ENCODE data around the gene DNHD1.

Gene DNHD1, protein sequence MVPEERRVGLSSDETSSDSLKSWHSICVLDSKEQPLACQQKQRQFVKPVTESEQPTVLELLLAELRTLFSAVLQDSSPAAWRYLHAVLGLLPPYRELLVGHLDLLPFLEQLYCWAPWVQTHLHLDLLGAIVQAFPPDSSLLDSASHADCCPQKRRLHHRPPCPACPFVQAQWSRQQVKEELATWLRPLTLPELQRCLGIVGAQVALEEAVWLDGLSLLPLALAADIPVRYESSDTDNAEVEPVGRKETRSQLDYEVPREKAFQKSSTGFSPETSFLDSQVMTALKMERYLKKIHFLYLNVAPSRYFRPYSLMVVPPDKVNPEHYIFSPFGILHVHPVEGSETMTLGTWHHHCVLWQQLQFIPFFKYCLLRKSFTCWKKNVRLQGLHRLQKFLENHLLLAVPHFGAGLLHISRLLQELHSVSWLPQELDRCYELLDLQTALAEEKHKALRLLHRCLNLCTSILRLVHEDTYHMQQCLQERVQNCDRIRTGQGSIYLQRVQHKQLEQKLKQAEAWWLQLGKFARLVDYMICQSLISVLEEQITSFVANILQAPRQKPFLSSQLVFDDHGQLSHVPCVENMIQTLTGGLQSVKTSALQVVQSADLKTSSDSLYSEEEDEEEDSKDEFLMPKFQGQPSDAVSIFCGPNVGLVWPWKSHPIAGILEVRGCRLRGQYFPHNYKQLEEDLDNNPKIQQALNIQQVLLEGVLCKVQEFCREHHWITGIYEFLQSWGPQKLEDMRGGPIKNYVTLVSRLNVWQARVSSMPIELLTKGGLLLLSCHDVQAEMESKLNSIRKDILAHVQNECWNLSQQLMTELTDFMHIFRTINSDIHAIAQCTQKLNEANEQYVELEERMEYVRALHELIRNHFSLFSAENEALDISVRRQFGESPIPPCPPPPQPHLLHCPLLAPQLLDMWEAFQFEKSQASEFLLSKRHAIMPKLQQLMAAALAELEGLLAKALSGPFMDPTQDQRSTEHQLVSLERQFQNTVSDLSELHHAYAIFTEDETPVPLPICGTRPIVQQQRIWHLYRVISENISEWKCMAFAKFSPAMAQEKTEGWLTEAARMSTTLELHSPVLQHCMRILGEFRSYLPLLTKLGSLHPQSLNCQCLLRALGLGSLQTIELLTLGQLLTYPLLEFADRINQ (N-terminal part only)

DNA sequence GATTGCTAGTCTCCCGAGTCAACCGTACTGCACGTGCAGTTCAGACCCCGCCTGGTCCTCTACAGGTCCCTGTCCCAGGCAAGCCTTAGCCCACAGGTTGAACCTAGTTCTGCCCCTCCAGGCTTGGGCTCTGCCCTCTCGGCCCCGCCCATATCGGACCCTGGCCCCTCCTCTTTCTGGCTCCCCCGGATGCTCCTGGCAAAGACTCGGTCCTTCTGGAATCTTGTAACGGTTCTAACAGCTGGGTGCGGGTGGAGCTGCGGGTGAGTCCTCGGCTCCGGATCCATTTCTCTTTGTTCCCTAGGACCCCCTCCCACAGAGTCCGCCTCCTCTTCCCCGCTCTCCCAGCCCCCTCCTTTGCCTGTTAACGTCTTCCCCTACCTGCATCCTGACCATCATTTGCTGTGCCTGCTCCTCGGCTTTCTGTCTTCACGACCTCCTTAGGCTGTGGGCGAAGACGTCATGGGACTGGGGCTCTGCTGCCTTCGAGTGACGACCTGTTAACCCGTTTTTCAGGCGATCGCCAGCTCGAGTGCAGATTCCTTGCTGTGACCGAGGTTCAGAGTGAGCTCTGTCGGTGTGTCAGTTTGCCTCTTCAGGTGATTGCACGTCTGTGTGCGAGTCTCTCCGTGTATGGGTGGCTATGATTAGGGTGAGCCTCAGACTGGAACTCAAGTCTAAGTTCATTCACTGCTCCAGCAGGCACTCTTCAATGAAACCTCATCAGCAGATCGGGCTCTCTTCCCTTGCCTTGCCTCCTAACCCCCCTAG is at the start of gene DNHD1:
Gene DNHD1, plus strand, starts transcription at position 212 of the 771 bp plus-strand sequence. CDS start 936 bp downstream, outside the sequence.
- H3K4me3 Mint-ChIP-seq = no peak within 1 kb of the TSS
- ATAC-seq (no peak), DNase-seq (no peak)
- H3K4me1 Mint-ChIP-seq = peaks cover 6% of the 10 kb centered on the region
- H3K27ac Mint-ChIP-seq = no peak within 1 kb of the TSS
- H3K27me3 Mint-ChIP-seq = no peaks in the 10 kb centered on the region
- H3K9me3 Mint-ChIP-seq = no peaks in the 10 kb centered on the region

DNA sequence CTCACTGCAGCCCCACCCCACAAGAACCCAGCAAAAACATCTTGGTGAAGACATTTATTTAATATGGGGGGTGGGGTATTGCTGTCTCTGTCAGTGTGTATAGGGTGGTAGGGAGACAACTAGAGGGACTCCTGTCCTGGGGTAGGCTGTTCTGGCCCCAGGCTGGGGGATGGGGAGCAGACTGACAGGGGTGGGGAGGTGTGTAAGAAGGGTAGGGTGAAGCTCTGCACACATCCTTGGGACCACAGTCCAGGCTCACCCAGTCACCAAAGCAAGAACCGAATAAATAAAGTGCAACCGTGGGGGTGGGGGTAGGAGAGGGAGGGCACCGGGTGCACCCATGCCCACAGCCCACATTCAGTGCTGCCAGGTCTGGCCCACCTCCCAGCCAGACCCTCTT is 48.5 kb upstream of the DNHD1 start:
- Mint-ChIP-seq H3K27ac (no peak overlapping the region), H3K27me3 (no peaks in the 10 kb centered on the region), H3K4me3 (no peak overlapping the region), H3K4me1 (no peaks in the 10 kb centered on the region), H3K9me3 (no peaks in the 10 kb centered on the region)
- ATAC-seq (peak; percentile 54), DNase-seq (no peak)

DNA sequence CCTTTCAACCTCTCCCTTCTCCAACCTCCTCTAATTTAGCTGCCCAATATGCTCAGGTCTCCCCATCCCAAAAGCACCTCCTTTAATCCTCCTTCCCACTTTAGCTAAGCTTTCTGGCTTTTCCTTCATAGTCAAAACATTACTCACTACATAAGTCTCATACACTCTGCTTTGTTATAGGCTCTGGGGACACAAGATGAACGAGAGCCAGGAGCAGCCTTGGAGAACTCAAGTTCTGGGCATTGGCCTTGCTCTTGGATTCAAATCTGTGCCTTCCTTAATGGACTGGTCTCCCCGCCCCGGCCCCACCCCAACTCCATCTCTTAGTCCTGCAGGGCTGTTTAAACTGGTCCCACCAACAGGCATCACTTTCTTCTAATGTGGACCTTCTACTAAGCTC is 44.9 kb upstream of the DNHD1 start:
- no peaks in the 10 kb centered on the region for H3K27me3 Mint-ChIP-seq
- H3K4me3 Mint-ChIP-seq = no peak overlapping the region
- no peaks in the 10 kb centered on the region for H3K4me1 Mint-ChIP-seq
- H3K27ac Mint-ChIP-seq = no peak overlapping the region
- H3K9me3 Mint-ChIP-seq = no peaks in the 10 kb centered on the region
- DNase-seq (no peak), ATAC-seq (no peak)

DNA sequence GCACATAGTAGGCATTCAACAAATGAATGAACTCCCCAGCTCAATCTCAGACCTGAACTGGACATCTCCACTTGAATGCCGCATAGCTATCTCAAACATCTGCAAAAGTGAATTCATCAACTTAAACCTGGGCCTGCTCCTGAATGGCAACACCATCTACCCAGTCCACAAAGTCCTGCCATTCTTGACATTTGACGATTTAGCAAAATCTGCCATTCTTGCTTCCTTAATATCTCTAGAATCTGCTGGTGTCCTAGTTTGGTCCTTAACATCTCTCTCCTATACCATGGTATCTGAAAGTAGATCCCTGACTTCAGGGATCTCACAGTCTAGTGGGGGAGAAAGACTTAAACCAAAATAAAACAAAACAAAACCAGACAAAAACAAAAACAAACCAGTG is 43.9 kb upstream of the DNHD1 start:
- Mint-ChIP-seq H3K27ac (no peak overlapping the region), H3K27me3 (no peaks in the 10 kb centered on the region), H3K4me3 (no peak overlapping the region), H3K4me1 (no peaks in the 10 kb centered on the region), H3K9me3 (no peaks in the 10 kb centered on the region)
- no peak for DNase-seq
- ATAC-seq = no peak

DNA sequence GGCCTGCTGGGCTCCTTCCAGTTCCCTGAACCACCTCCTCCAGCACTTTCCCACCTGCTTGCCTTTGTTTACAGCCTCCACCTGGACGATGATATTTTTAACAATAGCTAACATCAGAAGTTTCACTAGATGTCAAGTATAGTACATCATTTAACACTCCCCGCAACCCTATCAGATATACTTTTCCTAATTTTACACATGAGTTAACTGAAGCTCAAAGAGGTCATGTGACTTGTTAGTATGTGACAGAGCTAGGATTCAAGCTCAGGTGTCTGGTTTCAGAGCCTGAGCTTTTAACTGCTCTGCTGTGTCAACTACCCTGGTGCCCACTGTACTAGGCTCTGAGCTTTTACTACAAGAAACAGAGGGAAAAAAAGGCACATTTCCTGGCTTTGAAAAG is 42.0 kb upstream of the DNHD1 start:
- DNase-seq (no peak), ATAC-seq (no peak)
- Mint-ChIP-seq H3K9me3 (no peaks in the 10 kb centered on the region), H3K4me3 (no peak overlapping the region), H3K27ac (no peak overlapping the region), H3K4me1 (no peaks in the 10 kb centered on the region), H3K27me3 (no peaks in the 10 kb centered on the region)

DNA sequence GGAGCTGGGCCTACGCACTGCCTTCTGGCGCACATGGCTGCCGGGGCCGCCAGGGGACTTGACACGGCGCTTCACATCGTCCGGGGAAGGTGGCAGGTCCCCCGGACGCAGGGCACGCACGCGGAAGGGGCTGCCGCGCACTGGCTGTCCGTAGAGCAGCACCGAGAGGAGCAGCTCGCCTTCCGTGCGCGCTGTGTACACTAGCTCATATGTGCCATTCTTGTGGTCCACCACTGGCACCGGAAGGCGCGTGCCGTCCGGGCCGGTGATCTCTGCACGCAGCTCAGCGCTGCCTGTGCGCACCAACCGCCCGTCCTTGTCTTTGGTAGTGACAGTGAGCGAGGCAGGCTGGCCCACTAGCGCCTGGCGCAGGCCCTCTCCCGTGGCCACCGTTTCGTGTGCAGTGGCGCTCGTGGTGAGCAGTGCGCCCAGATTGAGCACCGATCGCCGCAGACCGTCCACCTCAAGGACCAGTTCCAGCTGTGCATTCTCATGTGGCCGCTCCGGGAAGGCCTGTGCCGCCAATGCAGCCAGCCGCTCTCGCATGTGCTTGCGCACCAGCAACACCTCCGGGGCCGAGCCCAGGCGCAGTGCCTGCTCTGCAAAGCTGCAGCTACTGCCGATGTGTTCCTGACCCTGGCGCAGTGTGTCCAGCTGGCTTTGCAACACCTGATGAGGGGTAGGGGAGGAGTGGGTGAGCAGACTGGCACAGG is 40.6 kb upstream of the DNHD1 start:
- peak; percentile 36 for ATAC-seq
- H3K27me3 Mint-ChIP-seq = no peaks in the 10 kb centered on the region
- no peak overlapping the region for H3K27ac Mint-ChIP-seq
- no peak for DNase-seq
- H3K4me3 Mint-ChIP-seq = no peak overlapping the region
- H3K9me3 Mint-ChIP-seq = no peaks in the 10 kb centered on the region
- no peaks in the 10 kb centered on the region for H3K4me1 Mint-ChIP-seq

DNA sequence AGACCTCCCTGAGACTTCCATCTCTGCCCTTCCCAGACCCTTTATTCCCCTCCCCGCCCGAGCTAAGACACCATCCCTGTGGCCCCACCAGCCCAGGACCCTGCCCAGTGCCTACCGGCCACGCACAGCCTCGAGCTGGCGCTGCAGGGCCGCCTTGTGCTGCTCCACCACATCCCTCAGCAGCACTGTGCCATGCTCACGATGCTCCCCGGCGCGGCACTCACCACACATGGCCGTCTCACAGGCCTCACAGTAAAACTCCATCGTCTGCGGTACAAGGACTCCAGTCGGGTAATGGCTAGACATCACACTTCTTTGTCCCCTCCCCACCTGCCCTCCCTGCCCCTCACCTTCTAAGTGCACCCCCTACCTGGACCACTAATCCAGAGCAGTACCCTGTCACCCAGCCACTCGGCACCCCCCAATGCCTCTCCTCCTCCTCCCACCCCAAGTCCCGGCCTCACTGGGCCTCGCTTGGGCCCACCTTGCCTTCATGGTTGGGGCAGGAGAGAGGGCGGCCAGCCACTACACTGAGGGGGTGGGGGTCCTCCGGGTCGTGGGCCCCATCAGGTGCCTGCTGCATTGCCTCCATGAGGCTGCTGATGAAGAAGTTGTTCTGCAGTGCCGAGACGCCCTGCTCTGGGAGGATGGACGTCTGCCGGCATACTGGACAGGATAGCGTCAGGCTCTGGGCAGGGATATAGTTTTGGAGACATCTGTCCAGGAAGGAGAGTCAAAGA is 39.3 kb upstream of the DNHD1 start:
- Mint-ChIP-seq H3K27me3 (no peaks in the 10 kb centered on the region), H3K4me3 (no peak overlapping the region), H3K4me1 (no peaks in the 10 kb centered on the region), H3K9me3 (no peaks in the 10 kb centered on the region), H3K27ac (no peak overlapping the region)
- ATAC-seq (peak; percentile 35), DNase-seq (no peak)

DNA sequence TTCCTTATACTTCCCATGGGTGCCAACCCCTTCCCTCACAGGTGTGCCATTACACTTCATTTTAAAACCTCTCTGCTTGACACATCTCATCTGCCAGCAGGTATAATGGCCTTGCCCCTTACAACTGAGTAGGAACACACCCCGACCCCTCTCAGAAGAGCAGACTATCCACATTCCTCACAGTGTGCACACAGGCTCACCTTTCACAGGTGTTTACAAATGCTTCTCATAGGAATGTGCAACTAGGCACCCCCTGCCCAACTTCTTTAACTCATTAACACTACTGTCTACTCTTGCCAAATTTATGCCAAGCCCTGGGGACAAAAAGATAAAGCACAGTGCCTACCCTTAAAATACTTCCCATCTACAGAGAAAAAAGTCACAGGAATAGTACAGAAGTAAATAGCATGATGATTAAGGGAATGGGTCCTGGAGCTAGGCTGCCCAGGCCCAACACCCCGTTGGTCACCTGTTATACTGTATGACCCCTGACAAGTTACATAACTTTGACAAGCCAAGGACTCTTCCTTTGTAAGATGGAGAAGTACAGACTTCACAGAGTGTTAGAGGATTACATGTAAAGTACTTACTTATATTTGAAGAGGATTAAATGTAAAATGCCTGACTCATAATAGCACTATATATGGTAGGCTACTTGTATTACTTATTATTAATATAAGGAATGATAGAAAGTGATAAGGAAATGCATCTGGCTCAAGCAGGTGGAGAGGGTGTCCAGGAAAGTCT is 38.6 kb upstream of the DNHD1 start:
- DNase-seq (no peak), ATAC-seq (no peak)
- H3K4me1 Mint-ChIP-seq = no peaks in the 10 kb centered on the region
- no peaks in the 10 kb centered on the region for H3K27me3 Mint-ChIP-seq
- peak overlapping the region in 1 of 2 donors; percentile 37 for H3K27ac Mint-ChIP-seq
- no peaks in the 10 kb centered on the region for H3K9me3 Mint-ChIP-seq
- no peak overlapping the region for H3K4me3 Mint-ChIP-seq

DNA sequence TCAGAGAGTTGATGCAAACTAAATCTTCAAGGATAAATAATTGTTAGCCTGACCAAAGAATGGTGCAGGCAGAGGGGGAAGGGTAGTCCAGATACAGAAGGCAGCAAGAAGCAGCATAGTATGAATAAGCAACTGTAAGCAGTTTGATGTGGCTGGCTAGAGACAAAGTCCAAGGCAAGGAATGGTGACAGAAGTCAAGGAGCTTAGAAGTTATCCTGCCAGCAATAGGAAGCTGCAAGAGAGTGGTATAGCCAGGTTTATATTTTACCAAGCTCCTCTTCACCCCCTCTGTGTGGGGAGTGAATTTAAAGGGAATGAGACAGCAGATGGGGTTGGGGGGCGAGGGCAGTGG is 38.0 kb upstream of the DNHD1 start:
- H3K27ac Mint-ChIP-seq = no peak overlapping the region
- DNase-seq = no peak
- ATAC-seq = no peak
- H3K4me3 Mint-ChIP-seq = no peak overlapping the region
- no peaks in the 10 kb centered on the region for H3K4me1 Mint-ChIP-seq
- H3K27me3 Mint-ChIP-seq = no peaks in the 10 kb centered on the region
- H3K9me3 Mint-ChIP-seq = no peaks in the 10 kb centered on the region

DNA sequence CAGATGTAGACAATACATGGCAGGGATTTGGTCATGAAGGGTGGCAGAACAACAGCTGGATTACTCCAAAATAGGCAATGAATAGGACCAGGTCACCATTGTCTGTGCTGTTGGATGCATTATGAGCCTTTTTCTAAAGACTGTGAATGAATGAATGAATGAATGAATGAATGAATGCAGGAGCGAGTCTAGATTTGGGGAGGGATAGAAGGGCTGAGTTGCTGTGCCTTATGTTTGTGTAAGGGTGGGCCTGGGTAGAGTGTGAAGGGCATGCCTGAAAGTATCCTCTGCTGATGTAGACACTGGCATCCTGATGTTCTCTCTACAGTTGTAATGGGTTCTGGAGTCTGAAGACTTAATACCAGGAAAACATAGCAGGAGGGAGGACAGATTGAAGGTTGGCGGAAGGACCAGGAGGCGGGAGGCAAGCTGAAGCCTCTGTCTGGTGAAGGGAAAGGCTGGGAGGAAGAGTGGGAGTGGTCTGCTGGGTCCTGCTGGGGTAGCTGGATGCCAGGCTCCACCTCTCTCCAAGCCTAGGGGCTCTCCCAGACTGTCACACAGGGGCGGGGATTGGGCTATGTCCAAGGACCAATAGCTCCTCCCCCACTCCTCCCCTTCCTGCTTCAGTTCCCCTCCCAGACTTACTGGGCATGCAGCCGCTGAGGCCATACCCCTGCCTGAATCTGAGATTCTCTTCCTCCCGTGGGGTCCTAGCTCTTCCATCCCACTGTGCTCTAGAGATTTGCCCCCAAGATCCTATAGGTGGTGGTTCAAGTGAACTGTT is 28.2 kb upstream of the DNHD1 start:
- Mint-ChIP-seq H3K4me3 (no peak overlapping the region), H3K9me3 (no peaks in the 10 kb centered on the region), H3K27ac (no peak overlapping the region), H3K27me3 (no peaks in the 10 kb centered on the region), H3K4me1 (peaks cover 15% of the 10 kb centered on the region)
- no peak for DNase-seq
- peak; percentile 33 for ATAC-seq

DNA sequence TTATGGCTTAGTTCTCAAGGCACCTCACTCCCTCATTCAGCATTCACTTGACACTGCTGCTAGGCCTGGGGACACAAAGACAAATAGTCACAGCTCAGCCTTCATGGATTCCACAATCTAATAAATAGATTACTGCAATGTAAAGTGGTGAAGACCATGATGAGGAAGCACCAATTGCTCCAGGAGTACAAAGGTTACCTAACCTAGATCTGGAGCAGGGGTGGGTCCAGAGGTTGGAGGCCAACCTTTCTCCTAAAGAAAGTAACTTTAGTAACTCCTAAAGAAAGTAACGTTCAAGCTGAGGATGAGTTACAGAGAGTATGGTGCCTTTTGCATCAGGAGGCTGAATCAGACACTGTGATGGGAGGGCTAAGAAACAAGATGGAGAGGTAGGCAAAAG is 27.5 kb upstream of the DNHD1 start:
- no peaks in the 10 kb centered on the region for H3K27me3 Mint-ChIP-seq
- no peak overlapping the region for H3K27ac Mint-ChIP-seq
- no peak overlapping the region for H3K4me3 Mint-ChIP-seq
- no peak for DNase-seq
- ATAC-seq = no peak
- H3K9me3 Mint-ChIP-seq = no peaks in the 10 kb centered on the region
- peaks cover 20% of the 10 kb centered on the region for H3K4me1 Mint-ChIP-seq

DNA sequence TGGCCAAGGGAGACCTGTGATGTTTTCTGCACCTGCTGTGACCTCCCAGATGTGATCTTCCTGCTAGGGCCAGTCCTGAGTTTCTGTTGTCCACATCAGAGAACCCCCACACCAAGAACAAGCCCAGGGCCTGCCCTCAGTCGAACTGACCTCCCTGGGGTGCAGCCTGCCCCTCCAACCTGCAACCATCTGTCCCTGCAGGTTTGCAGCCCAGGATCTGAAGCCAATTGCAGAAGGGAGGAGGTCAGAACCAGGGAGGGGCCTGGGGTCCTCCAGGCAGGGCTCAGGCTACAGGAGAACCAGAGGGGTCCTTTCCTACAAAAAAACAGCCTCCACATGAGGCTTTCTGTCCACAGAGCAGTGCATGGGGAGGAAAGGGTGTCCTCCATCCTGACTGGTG is 24.1 kb upstream of the DNHD1 start:
- Mint-ChIP-seq H3K4me3 (peak overlapping the region; percentile 75 to 90), H3K27me3 (no peaks in the 10 kb centered on the region), H3K4me1 (peaks cover 20% of the 10 kb centered on the region), H3K27ac (peak overlapping the region in 1 of 2 donors; percentile 24), H3K9me3 (no peaks in the 10 kb centered on the region)
- DNase-seq (no peak), ATAC-seq (peak; percentile 22)
